ENCODE data around the gene COL13A1.

GRCh38 chr10:69914398-69915214 is 112.9 kb downstream of the COL13A1 start:
- TF ChIP-seq POLR2A (IDR thresholded peaks at IDR 0.05; ENCODE audit: low read depth, low read length) (no peak), SPI1 (IDR thresholded peaks at IDR 0.05; ENCODE audit: low read depth, low read length) (no peak)
